Mammary epithelial cell (primary cell): ENCODE results near the gene RNF34.

Experiments used
- CTCF ChIP-seq, 2 donors: IDR thresholded peaks in 1 of 2; conservative IDR thresholded peaks in 1 of 2; 2 replicates each; pipeline ENCODE4 v1.5.1; 2011 to 2012; ENCODE audit warnings: inconsistent platforms in 2 of 2, low read length in 2 of 2, mild to moderate bottlenecking in 2 of 2, control low read depth in 1 of 2, low read depth in 1 of 2; ENCODE audit not compliant: insufficient read depth in 1 of 2; ENCODE audit errors: extremely low read depth in 1 of 2
- EZH2 ChIP-seq: IDR thresholded peaks from 2 replicates; pipeline ENCODE4 v1.6.1; 2012; ENCODE audit warnings: low read length, inconsistent platforms, borderline replicate concordance

- TF ChIP-seq CTCF (conservative IDR thresholded peaks at IDR 0.05 in 1 of 2, IDR thresholded peaks at IDR 0.05 in 1 of 2; ENCODE audit: extremely low read depth in 1 of 2, insufficient read depth in 1 of 2, low read depth in 1 of 2, low read length in 2 of 2) (no peak), EZH2 (no peak)
These were observed 3.8 kb downstream of the RNF34 start for GRCh38 chr12:121403721-121404120.
